Astrocyte (in vitro differentiated cells and primary cell): ENCODE measurements around the gene MCRS1. TPM values are rescaled to one million over a fixed set of nuclear protein-coding genes. Genes with fewer than 3 reads are reported as not detected.

ENCODE experiments used
- DNase-seq: peaks from one replicate; pipeline ENCODE4 v3.0.0-alpha.2; 2010; ENCODE audit warnings: low read depth
- FAIRE-seq: peaks from 2 replicates; lab custom pipeline; 2011; peaks lifted over from hg19 to GRCh38; lab: Jason Lieb, UNC
- H2AFZ ChIP-seq: 2 replicates; pipeline ENCODE4 v1.6.0; 2012; ENCODE audit warnings: low read depth, low read length, inconsistent platforms
- H3K27ac ChIP-seq: 2 replicates; pipeline ENCODE4 v1.5.1; 2011; ENCODE audit warnings: low read depth, low read length, inconsistent platforms
- H3K27me3 ChIP-seq: 2 replicates; pipeline ENCODE4 v1.6.0; 2011; ENCODE audit warnings: low read length, inconsistent platforms; ENCODE audit not compliant: insufficient read depth
- H3K36me3 ChIP-seq: 2 replicates; pipeline ENCODE4 v1.5.1; 2011; ENCODE audit warnings: low read length, inconsistent platforms; ENCODE audit not compliant: insufficient read depth
- H3K4me1 ChIP-seq: 2 replicates; pipeline ENCODE4 v1.5.1; 2011; ENCODE audit warnings: low read length, inconsistent platforms; ENCODE audit not compliant: insufficient read depth
- H3K4me2 ChIP-seq: 2 replicates; pipeline ENCODE4 v1.6.0; 2012; ENCODE audit warnings: low read length, inconsistent platforms
- H3K4me3 ChIP-seq: 2 replicates; pipeline ENCODE4 v1.5.1; 2011; ENCODE audit warnings: low read depth, mild to moderate bottlenecking, low read length, inconsistent platforms; ENCODE audit not compliant: insufficient read depth
- H3K79me2 ChIP-seq: 2 replicates; pipeline ENCODE4 v1.6.0; 2012; ENCODE audit warnings: mild to moderate bottlenecking, low read length, inconsistent platforms; ENCODE audit not compliant: insufficient read depth
- H3K9ac ChIP-seq: 2 replicates; pipeline ENCODE4 v1.6.0; 2012; ENCODE audit warnings: mild to moderate bottlenecking, low read length, inconsistent platforms
- H3K9me3 ChIP-seq: 2 replicates; pipeline ENCODE4 v1.5.1; 2012; ENCODE audit warnings: low read depth, mild to moderate bottlenecking, low read length, inconsistent platforms; ENCODE audit not compliant: insufficient read depth
- H4K20me1 ChIP-seq: 2 replicates; pipeline ENCODE4 v1.6.0; 2012; ENCODE audit warnings: low read length, inconsistent platforms; ENCODE audit not compliant: insufficient read depth
- H3K27ac Mint-ChIP-seq: one replicate; pipeline ENCODE4 v1.8.0; 2021; ENCODE audit warnings: mild to moderate bottlenecking, mixed read lengths; ENCODE audit not compliant: unreplicated experiment
- H3K27me3 Mint-ChIP-seq: one replicate; pipeline ENCODE4 v1.8.0; 2021; ENCODE audit warnings: low read depth, mixed read lengths; ENCODE audit not compliant: unreplicated experiment
- H3K36me3 Mint-ChIP-seq: one replicate; pipeline ENCODE4 v1.8.0; 2021; ENCODE audit warnings: low read depth, mixed read lengths; ENCODE audit not compliant: unreplicated experiment
- H3K4me1 Mint-ChIP-seq: one replicate; pipeline ENCODE4 v1.8.0; 2021; ENCODE audit warnings: low read depth, mixed read lengths; ENCODE audit not compliant: unreplicated experiment
- H3K4me3 Mint-ChIP-seq: one replicate; pipeline ENCODE4 v1.8.0; 2021; ENCODE audit warnings: mild to moderate bottlenecking, moderate library complexity, mixed read lengths; ENCODE audit not compliant: unreplicated experiment
- H3K9me3 Mint-ChIP-seq: one replicate; pipeline ENCODE4 v1.8.0; 2021; ENCODE audit warnings: mild to moderate bottlenecking, mixed read lengths; ENCODE audit not compliant: unreplicated experiment
- CTCF ChIP-seq: IDR thresholded peaks from 2 replicates; pipeline ENCODE4 v1.5.1; 2011; ENCODE audit warnings: low read depth, mild to moderate bottlenecking, inconsistent platforms, low read length, moderate library complexity; ENCODE audit not compliant: insufficient read depth
- EZH2 ChIP-seq: IDR thresholded peaks from 2 replicates; pipeline ENCODE4 v1.6.1; 2012; ENCODE audit warnings: mild to moderate bottlenecking, low read length, inconsistent platforms; ENCODE audit not compliant: insufficient read depth
- total RNA-seq: library from RNA; stranded (reverse); gene quantifications from 2 replicates; pipeline ENCODE4 v1.2.1, GENCODE V29; 2021

The MCRS1 gene
- total RNA-seq, 1 donor from 2014 or later: 45.2 TPM

- H3K9me3 Mint-ChIP-seq: no peaks in the 10 kb centered on the region
- Histone ChIP-seq H3K36me3 (no peaks in the 10 kb centered on the region), H2AFZ (no peak overlapping the region), H3K4me1 (peaks cover 13% of the 10 kb centered on the region), H3K9me3 (no peaks in the 10 kb centered on the region), H3K4me2 (peak overlapping the region; percentile 73), H4K20me1 (peaks cover 11% of the 10 kb centered on the region), H3K79me2 (no peaks in the 10 kb centered on the region), H3K9ac (no peak overlapping the region), H3K27ac (no peak overlapping the region), H3K27me3 (peaks cover 43% of the 10 kb centered on the region), H3K4me3 (no peak overlapping the region)
- peaks cover 5% of the 10 kb centered on the region for H3K4me1 Mint-ChIP-seq
- no peak for DNase-seq
- H3K36me3 Mint-ChIP-seq: peaks cover 2% of the 10 kb centered on the region
- no peak overlapping the region for H3K27ac Mint-ChIP-seq
- TF ChIP-seq EZH2 (peak; percentile 100), CTCF (no peak)
- H3K4me3 Mint-ChIP-seq: no peak overlapping the region
- FAIRE-seq: no peak
- peaks cover 68% of the 10 kb centered on the region for H3K27me3 Mint-ChIP-seq
Observed at GRCh38 chr12:49539406-49540228, 28.3 kb downstream of the MCRS1 start.

- Mint-ChIP-seq H3K4me3 (peak within 1 kb of the TSS; percentile 27), H3K4me1 (peaks cover 5% of the 10 kb centered on the region), H3K27me3 (peaks cover 61% of the 10 kb centered on the region), H3K27ac (no peak within 1 kb of the TSS), H3K9me3 (no peaks in the 10 kb centered on the region), H3K36me3 (peaks cover 2% of the 10 kb centered on the region)
- peak; percentile 30 for DNase-seq
- Histone ChIP-seq H3K27ac (no peak within 1 kb of the TSS), H3K4me1 (peaks cover 13% of the 10 kb centered on the region), H3K4me3 (peak within 1 kb of the TSS; percentile 6), H3K4me2 (peak within 1 kb of the TSS; percentile 73), H3K79me2 (no peaks in the 10 kb centered on the region), H3K9ac (no peak within 1 kb of the TSS), H3K9me3 (no peaks in the 10 kb centered on the region), H4K20me1 (peaks cover 9% of the 10 kb centered on the region), H2AFZ (no peak within 1 kb of the TSS), H3K36me3 (no peaks in the 10 kb centered on the region), H3K27me3 (peaks cover 39% of the 10 kb centered on the region)
- no peak for FAIRE-seq
- TF ChIP-seq CTCF (no peak), EZH2 (no peak)
Observed at GRCh38 chr12:49538510-49539403, 29.2 kb downstream of the MCRS1 start, which contains the start of gene KCNH3. Gene KCNH3 (plus strand): TSS chr12:49539030. CDS start chr12:49539417, 387 bp downstream.
